ENCODE results near the gene ITPKA.
"Not testable (repeated sequence)": the region's sequence is repeated elsewhere in the genome, so short reads cannot be mapped to it uniquely, and the experiment has no call there.

The ITPKA gene

GRCh38 chr15:41493205-41493901 lies at the start of gene ITPKA:
ITPKA (plus strand) TSS chr15:41493874; CDS start chr15:41493928, 54 bp downstream.
- DNase-seq = peak; percentile 85

- no peak for DNase-seq
These were observed 48.3 kb upstream of the ITPKA start for GRCh38 chr15:41445399-41445798.

GRCh38 chr15:41462084-41462795 lies 31.4 kb upstream of the ITPKA start:
- no peak for DNase-seq

GRCh38 chr15:41464889-41465580 lies 28.6 kb upstream of the ITPKA start:
- DNase-seq = no peak

- DNase-seq = no peak
These were observed 27.8 kb upstream of the ITPKA start for GRCh38 chr15:41465822-41466421.

- no peak for DNase-seq
These were observed 27.0 kb upstream of the ITPKA start for GRCh38 chr15:41466711-41467110.

- DNase-seq = not testable (repeated sequence)
These were observed 24.0 kb upstream of the ITPKA start for GRCh38 chr15:41469644-41470043.

GRCh38 chr15:41473418-41473817 lies 20.3 kb upstream of the ITPKA start:
- DNase-seq = no peak

- no peak for DNase-seq
These were observed 19.2 kb upstream of the ITPKA start for GRCh38 chr15:41474436-41474835.

GRCh38 chr15:41474941-41475340 lies 18.7 kb upstream of the ITPKA start:
- DNase-seq = no peak

GRCh38 chr15:41476416-41477048 lies 17.1 kb upstream of the ITPKA start:
- no peak for DNase-seq

GRCh38 chr15:41480396-41481140 lies 13.1 kb upstream of the ITPKA start:
- DNase-seq = no peak

GRCh38 chr15:41482110-41482877 lies 11.4 kb upstream of the ITPKA start:
- DNase-seq = no peak

GRCh38 chr15:41483115-41483514 lies 10.6 kb upstream of the ITPKA start:
- peak; percentile 32 for DNase-seq

- DNase-seq = no peak
These were observed 10.2 kb upstream of the ITPKA start for GRCh38 chr15:41483519-41483918.

- no peak for DNase-seq
These were observed 8.6 kb upstream of the ITPKA start for GRCh38 chr15:41484937-41485625.

GRCh38 chr15:41486286-41486685 lies 7.4 kb upstream of the ITPKA start:
- DNase-seq = no peak

- no peak for DNase-seq
These were observed 6.3 kb upstream of the ITPKA start for GRCh38 chr15:41487381-41487780.

- DNase-seq = no peak
These were observed 5.9 kb upstream of the ITPKA start for GRCh38 chr15:41487802-41488201.

GRCh38 chr15:41489641-41490040 lies 4.0 kb upstream of the ITPKA start:
- DNase-seq = no peak

- peak; percentile 43 for DNase-seq
These were observed 3.3 kb upstream of the ITPKA start for GRCh38 chr15:41490355-41490754.

All from CD4-positive, alpha-beta T cell treated with Interleukin-6 for 4 hours (primary cell).